Measurements from ENCODE around the gene ZNF648.

DNA sequence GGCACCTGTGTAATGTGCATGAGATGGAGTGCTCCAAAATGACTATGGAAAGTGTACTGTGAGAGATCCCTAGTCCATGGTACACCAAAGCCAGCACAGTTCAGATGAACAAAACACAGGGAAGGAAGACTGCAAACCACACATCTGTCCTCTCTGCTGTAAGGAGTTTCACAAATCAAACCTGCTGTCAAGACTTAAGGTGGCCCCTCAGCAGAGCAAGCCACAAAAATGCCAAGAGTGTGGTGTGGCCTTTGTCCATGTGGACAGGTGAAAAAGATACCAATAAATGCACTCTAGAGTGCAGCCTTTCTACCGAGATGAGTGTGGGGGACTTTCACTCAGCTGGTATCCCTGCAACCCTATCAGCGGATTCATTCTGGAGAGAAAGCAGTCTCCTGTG lies 12.9 kb downstream of the ZNF648 start:
- no peak for TF ChIP-seq SP1 (IDR thresholded peaks at IDR 0.05)
- TF ChIP-seq FOXM1 (IDR thresholded peaks at IDR 0.05; ENCODE audit: borderline replicate concordance): no peak
- TF ChIP-seq BHLHE40 (IDR thresholded peaks at IDR 0.05; ENCODE audit: borderline replicate concordance): no peak
- TF ChIP-seq L3MBTL2 (conservative IDR thresholded peaks at IDR 0.05): no peak
- no peak for TF ChIP-seq ARNT (IDR thresholded peaks at IDR 0.05)
- no peak for TF ChIP-seq FOXK2 (IDR thresholded peaks at IDR 0.05)
- TF ChIP-seq NFRKB (IDR thresholded peaks at IDR 0.05): no peak
- TF ChIP-seq TARDBP (IDR thresholded peaks at IDR 0.05): no peak
- TF ChIP-seq, protein P1, sequence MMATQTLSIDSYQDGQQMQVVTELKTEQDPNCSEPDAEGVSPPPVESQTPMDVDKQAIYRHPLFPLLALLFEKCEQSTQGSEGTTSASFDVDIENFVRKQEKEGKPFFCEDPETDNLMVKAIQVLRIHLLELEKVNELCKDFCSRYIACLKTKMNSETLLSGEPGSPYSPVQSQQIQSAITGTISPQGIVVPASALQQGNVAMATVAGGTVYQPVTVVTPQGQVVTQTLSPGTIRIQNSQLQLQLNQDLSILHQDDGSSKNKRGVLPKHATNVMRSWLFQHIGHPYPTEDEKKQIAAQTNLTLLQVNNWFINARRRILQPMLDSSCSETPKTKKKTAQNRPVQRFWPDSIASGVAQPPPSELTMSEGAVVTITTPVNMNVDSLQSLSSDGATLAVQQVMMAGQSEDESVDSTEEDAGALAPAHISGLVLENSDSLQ (IDR thresholded peaks at IDR 0.05): no peak
- TF ChIP-seq SUZ12 (IDR thresholded peaks at IDR 0.05): no peak
- no peak for TF ChIP-seq FOXA1 (IDR thresholded peaks at IDR 0.05)
- no peak for TF ChIP-seq ZNF384 (IDR thresholded peaks at IDR 0.05)
- TF ChIP-seq HDGF (IDR thresholded peaks at IDR 0.05; ENCODE audit: borderline replicate concordance): no peak

Data from HEK293T (cell line).